Measurements from ENCODE around the gene GTPBP1. TPM values are rescaled to one million over a fixed set of nuclear protein-coding genes. Genes with fewer than 3 reads are reported as not detected.

GTPBP1 gene
- total and polyA plus RNA-seq, 2 donors (not counting 3 experiments of a cell fraction or from before 2014, with no cell fraction given): 29.8 to 50.3 TPM

DNA sequence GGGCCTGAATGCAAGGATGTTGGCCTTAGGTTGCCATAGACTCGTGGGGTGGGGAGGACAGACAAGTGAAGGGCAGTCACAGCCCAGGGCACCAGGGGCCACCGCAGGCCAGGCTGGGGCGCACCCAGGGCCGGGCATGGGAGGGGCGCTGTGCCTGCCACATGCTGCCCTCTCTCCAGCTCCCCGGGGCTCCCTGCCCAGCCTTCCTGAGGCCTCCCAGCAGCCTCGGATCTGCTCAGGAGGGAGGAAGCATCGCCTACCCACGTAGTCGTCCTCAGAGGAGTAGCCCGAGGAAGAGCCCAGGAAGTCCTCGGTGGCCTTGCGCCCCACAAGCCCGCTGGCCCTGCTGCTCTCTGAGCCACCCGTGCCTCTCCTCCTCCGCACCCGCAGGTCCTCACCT is 44.9 kb downstream of the GTPBP1 start:
- no peak overlapping the region for H3K9ac ChIP-seq (replicated peaks; ENCODE audit: extremely low read depth, insufficient read depth, low read length)
- H3K79me2 ChIP-seq (ENCODE audit: control insufficient read depth, insufficient read depth, low read length): peaks cover 14% of the 10 kb centered on the region
- no peaks in the 10 kb centered on the region for H4K20me1 ChIP-seq (replicated peaks; ENCODE audit: control insufficient read depth, extremely low read depth, insufficient read depth, low read length)
- POLR2A ChIA-PET: no interaction called here
- TF ChIP-seq MYC (IDR thresholded peaks at IDR 0.05; ENCODE audit: low read depth, low read length) (no peak), JUN (IDR thresholded peaks at IDR 0.05; ENCODE audit: borderline replicate concordance, insufficient read depth, insufficient read length, low read depth) (no peak), POLR2AphosphoS5 (IDR thresholded peaks at IDR 0.05; ENCODE audit: insufficient read depth, low read depth, low read length) (no peak), EZH2 (IDR thresholded peaks at IDR 0.05; ENCODE audit: borderline replicate concordance, low read depth, low read length, severe bottlenecking) (no peak), GATA2 (IDR thresholded peaks at IDR 0.05; ENCODE audit: insufficient read depth, insufficient read length, low read depth, low read length) (no peak), FOS (IDR thresholded peaks at IDR 0.05; ENCODE audit: borderline replicate concordance, insufficient read depth, low read length) (no peak), POLR2A (IDR thresholded peaks at IDR 0.05; ENCODE audit: low read depth, low read length) (no peak)
- TF ChIP-seq, protein P1, sequence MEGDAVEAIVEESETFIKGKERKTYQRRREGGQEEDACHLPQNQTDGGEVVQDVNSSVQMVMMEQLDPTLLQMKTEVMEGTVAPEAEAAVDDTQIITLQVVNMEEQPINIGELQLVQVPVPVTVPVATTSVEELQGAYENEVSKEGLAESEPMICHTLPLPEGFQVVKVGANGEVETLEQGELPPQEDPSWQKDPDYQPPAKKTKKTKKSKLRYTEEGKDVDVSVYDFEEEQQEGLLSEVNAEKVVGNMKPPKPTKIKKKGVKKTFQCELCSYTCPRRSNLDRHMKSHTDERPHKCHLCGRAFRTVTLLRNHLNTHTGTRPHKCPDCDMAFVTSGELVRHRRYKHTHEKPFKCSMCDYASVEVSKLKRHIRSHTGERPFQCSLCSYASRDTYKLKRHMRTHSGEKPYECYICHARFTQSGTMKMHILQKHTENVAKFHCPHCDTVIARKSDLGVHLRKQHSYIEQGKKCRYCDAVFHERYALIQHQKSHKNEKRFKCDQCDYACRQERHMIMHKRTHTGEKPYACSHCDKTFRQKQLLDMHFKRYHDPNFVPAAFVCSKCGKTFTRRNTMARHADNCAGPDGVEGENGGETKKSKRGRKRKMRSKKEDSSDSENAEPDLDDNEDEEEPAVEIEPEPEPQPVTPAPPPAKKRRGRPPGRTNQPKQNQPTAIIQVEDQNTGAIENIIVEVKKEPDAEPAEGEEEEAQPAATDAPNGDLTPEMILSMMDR (IDR thresholded peaks at IDR 0.05; ENCODE audit: extremely low read depth in 1 of 2, insufficient read depth in 1 of 2, low read depth in 1 of 2, low read length in 2 of 2): no peak
- TF ChIP-seq, protein P2, sequence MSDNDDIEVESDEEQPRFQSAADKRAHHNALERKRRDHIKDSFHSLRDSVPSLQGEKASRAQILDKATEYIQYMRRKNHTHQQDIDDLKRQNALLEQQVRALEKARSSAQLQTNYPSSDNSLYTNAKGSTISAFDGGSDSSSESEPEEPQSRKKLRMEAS (IDR thresholded peaks at IDR 0.05; ENCODE audit: insufficient read depth, insufficient read length): no peak
- dilution Hi-C loops (cut with MboI; ENCODE audit: extremely low pct_ligation_motif_present, low sequenced_read_pairs): no loop called here
- H3K4me2 ChIP-seq (ENCODE audit: insufficient read depth, low read length): no peak overlapping the region
- H3K4me3 ChIP-seq (replicated peaks in 1 of 3; ENCODE audit: insufficient read depth in 1 of 3, low read depth in 1 of 3, low read length in 3 of 3): no peak overlapping the region
- peaks cover 12% of the 10 kb centered on the region for H3K4me1 ChIP-seq (ENCODE audit: control insufficient read depth, extremely low read depth, insufficient read depth, low read length)
- no peak for DNase-seq (ENCODE audit: low read depth, low spot score)
- no TSS peak for BruUV-seq (replicated peaks)
- H3K9me1 ChIP-seq (replicated peaks; ENCODE audit: control insufficient read depth, extremely low read depth, insufficient read depth, low read length): no peaks in the 10 kb centered on the region
- H3K36me3 ChIP-seq (ENCODE audit: control insufficient read depth in 2 of 2, extremely low read depth in 1 of 2, insufficient read depth in 2 of 2, low read length in 2 of 2): peaks cover 10 to 38% of the 10 kb centered on the region in 2 experiments
- no peaks in the 10 kb centered on the region for H3K27me3 ChIP-seq (ENCODE audit: control insufficient read depth in 2 of 2, insufficient read depth in 2 of 2, low read length in 2 of 2)
- H3K9me3 ChIP-seq (replicated peaks; ENCODE audit: control insufficient read depth, insufficient read depth, low read length): no peaks in the 10 kb centered on the region
- intact Hi-C loops (cut with micrococcal nuclease): no loop called here
- no peak overlapping the region for H2AFZ ChIP-seq (ENCODE audit: low read depth, low read length)
- CTCF ChIA-PET: no interaction called here
- H3K27ac ChIP-seq (ENCODE audit: insufficient read depth, low read depth, low read length): no peak overlapping the region
- no peak for FAIRE-seq
